ENCODE measurements around the gene ADAMTS8.

ADAMTS8 gene

GRCh38 chr11:130462101-130462885 is 33.9 kb upstream of the ADAMTS8 start:
- FAIRE-seq, result no peak

GRCh38 chr11:130459521-130459920 is 31.1 kb upstream of the ADAMTS8 start:
- no peak for FAIRE-seq

GRCh38 chr11:130458410-130458729 is 30.0 kb upstream of the ADAMTS8 start:
- FAIRE-seq, result no peak

GRCh38 chr11:130457623-130458409 is 29.4 kb upstream of the ADAMTS8 start:
- FAIRE-seq, result no peak

- no peak for FAIRE-seq
These were observed 27.9 kb upstream of the ADAMTS8 start for GRCh38 chr11:130456286-130456685.

GRCh38 chr11:130455483-130456127 is 27.2 kb upstream of the ADAMTS8 start:
- no peak for FAIRE-seq

GRCh38 chr11:130454491-130455252 is 26.3 kb upstream of the ADAMTS8 start:
- no peak for FAIRE-seq

- no peak for FAIRE-seq
These were observed 24.5 kb upstream of the ADAMTS8 start for GRCh38 chr11:130452940-130453339.

- no peak for FAIRE-seq
These were observed 23.8 kb upstream of the ADAMTS8 start for GRCh38 chr11:130452176-130452575.

- no peak for FAIRE-seq
These were observed 23.0 kb upstream of the ADAMTS8 start for GRCh38 chr11:130451231-130452019.

GRCh38 chr11:130449996-130450769 is 21.8 kb upstream of the ADAMTS8 start:
- no peak for FAIRE-seq

- no peak for FAIRE-seq
These were observed 21.0 kb upstream of the ADAMTS8 start for GRCh38 chr11:130449310-130449990.

- FAIRE-seq, result no peak
These were observed 20.3 kb upstream of the ADAMTS8 start, which contains the start of gene ADAMTS15 for GRCh38 chr11:130448416-130449309. Gene ADAMTS15, plus strand, starts transcription at chr11:130448645. Its CDS starts 329 bp downstream, at chr11:130448974.

- no peak for FAIRE-seq
These were observed 19.6 kb upstream of the ADAMTS8 start for GRCh38 chr11:130448039-130448415.

GRCh38 chr11:130445788-130446187 is 17.4 kb upstream of the ADAMTS8 start:
- FAIRE-seq, result no peak

- FAIRE-seq, result no peak
These were observed 14.3 kb upstream of the ADAMTS8 start for GRCh38 chr11:130442737-130443136.

GRCh38 chr11:130441719-130442118 is 13.3 kb upstream of the ADAMTS8 start:
- FAIRE-seq, result no peak

GRCh38 chr11:130439876-130440275 is 11.5 kb upstream of the ADAMTS8 start:
- FAIRE-seq, result no peak

- no peak for FAIRE-seq
These were observed 10.7 kb upstream of the ADAMTS8 start for GRCh38 chr11:130439160-130439519.
